Measurements from ENCODE around the gene ATP6V0C. TPM values are rescaled to one million over a fixed set of nuclear protein-coding genes. Genes with fewer than 3 reads are reported as not detected.

Gene ATP6V0C
- total RNA-seq (ENCODE audit: low replicate concordance) = 155 and 223 TPM in 2 replicates
- long read RNA-seq = 0 reads

- Mint-ChIP-seq H3K9me3 (no peaks in the 10 kb centered on the region), H3K27me3 (no peaks in the 10 kb centered on the region), H3K36me3 (no peaks in the 10 kb centered on the region), H3K4me1 (ENCODE audit: unreplicated experiment) (peaks cover 46% of the 10 kb centered on the region), H3K4me3 (peak within 1 kb of the TSS; percentile 92), H3K27ac (peak within 1 kb of the TSS; percentile 98)
- peak; percentile 94 for DNase-seq (ENCODE audit: extremely low spot score, unreplicated experiment)
- no peak for TF ChIP-seq CTCF (conservative IDR thresholded peaks at IDR 0.05)
Observed at GRCh38 chr16:2513405-2514332, at the start of gene ATP6V0C. Gene ATP6V0C, plus strand, starts transcription at chr16:2513952. Its CDS starts 152 bp downstream, at chr16:2514104.

- Mint-ChIP-seq H3K4me3 (no peak overlapping the region), H3K9me3 (no peaks in the 10 kb centered on the region), H3K36me3 (no peaks in the 10 kb centered on the region), H3K4me1 (ENCODE audit: unreplicated experiment) (peaks cover 4% of the 10 kb centered on the region), H3K27ac (no peak overlapping the region), H3K27me3 (no peaks in the 10 kb centered on the region)
- no peak for DNase-seq (ENCODE audit: extremely low spot score, unreplicated experiment)
- no peak for TF ChIP-seq CTCF (conservative IDR thresholded peaks at IDR 0.05)
Observed at GRCh38 chr16:2464333-2464732, 49.4 kb upstream of the ATP6V0C start.

- Mint-ChIP-seq H3K4me1 (ENCODE audit: unreplicated experiment) (peaks cover 10% of the 10 kb centered on the region), H3K27me3 (peaks cover 9% of the 10 kb centered on the region), H3K9me3 (no peaks in the 10 kb centered on the region), H3K36me3 (no peaks in the 10 kb centered on the region), H3K4me3 (no peak overlapping the region), H3K27ac (peak overlapping the region; percentile 26)
- peak; percentile 64 for TF ChIP-seq CTCF (conservative IDR thresholded peaks at IDR 0.05)
- no peak for DNase-seq (ENCODE audit: extremely low spot score, unreplicated experiment)
Observed at GRCh38 chr16:2465653-2466415, 47.9 kb upstream of the ATP6V0C start.

- H3K4me3 Mint-ChIP-seq = peak overlapping the region; percentile 60
- no peak for DNase-seq (ENCODE audit: extremely low spot score, unreplicated experiment)
Observed at GRCh38 chr16:2466667-2467527, 46.9 kb upstream of the ATP6V0C start.

More at GRCh38 chr16:2466667-2467527, 46.9 kb upstream of the ATP6V0C start:
- H3K4me1 Mint-ChIP-seq (ENCODE audit: unreplicated experiment) = peaks cover 10% of the 10 kb centered on the region
- H3K36me3 Mint-ChIP-seq = no peaks in the 10 kb centered on the region
- H3K27ac Mint-ChIP-seq = no peak overlapping the region
- TF ChIP-seq CTCF (conservative IDR thresholded peaks at IDR 0.05) = no peak
- peaks cover 9% of the 10 kb centered on the region for H3K27me3 Mint-ChIP-seq
- H3K9me3 Mint-ChIP-seq = no peaks in the 10 kb centered on the region
